GM23248 (cell line): ENCODE measurements around the gene ZNF428. TPM values are rescaled to one million over a fixed set of nuclear protein-coding genes. Genes with fewer than 3 reads are reported as not detected.

Source experiments
- DNase-seq: peaks from one replicate; pipeline ENCODE4 v3.0.0-alpha.2; 2015
- H2AFZ ChIP-seq: fragments of 200-600 bp; sonication (generic); 2 replicates; pipeline ENCODE4 v1.6.1; 2016; ENCODE audit warnings: antibody characterized with exemption
- H3F3A ChIP-seq: fragments of 200-600 bp; sonication (generic); 2 replicates; pipeline ENCODE4 v1.6.1; 2016; ENCODE audit warnings: mild to moderate bottlenecking, antibody characterized with exemption, mixed run types; ENCODE audit not compliant: insufficient read depth
- H3K27ac ChIP-seq: fragments of 200-600 bp; sonication (generic); 2 replicates; pipeline ENCODE4 v1.5.1; 2016; ENCODE audit warnings: mild to moderate bottlenecking
- H3K27me3 ChIP-seq: fragments of 200-600 bp; sonication (generic); replicated peaks from 2 replicates; pipeline ENCODE4 v1.6.1; 2016; ENCODE audit warnings: mild to moderate bottlenecking; ENCODE audit not compliant: insufficient read depth
- H3K36me3 ChIP-seq: fragments of 200-600 bp; sonication (generic); 2 replicates; pipeline ENCODE4 v1.6.1; 2016; ENCODE audit warnings: low read depth, mild to moderate bottlenecking
- H3K4me1 ChIP-seq: fragments of 200-600 bp; sonication (generic); 2 replicates; pipeline ENCODE4 v1.6.1; 2016; ENCODE audit warnings: mild to moderate bottlenecking; ENCODE audit not compliant: insufficient read depth
- H3K4me2 ChIP-seq: fragments of 200-600 bp; sonication (generic); one replicate; pipeline ENCODE4 v1.6.1; 2016; ENCODE audit warnings: mild to moderate bottlenecking; ENCODE audit not compliant: unreplicated experiment
- H3K4me3 ChIP-seq: fragments of 200-600 bp; sonication (generic); 2 replicates; pipeline ENCODE4 v1.5.1; 2016; ENCODE audit warnings: mild to moderate bottlenecking
- H3K79me2 ChIP-seq: fragments of 200-600 bp; sonication (generic); 2 replicates; pipeline ENCODE4 v1.6.1; 2016; ENCODE audit warnings: mild to moderate bottlenecking; ENCODE audit not compliant: insufficient read depth
- H3K9ac ChIP-seq: fragments of 200-600 bp; sonication (generic); 2 replicates; pipeline ENCODE4 v1.6.1; 2016; ENCODE audit warnings: mild to moderate bottlenecking
- H3K9me2 ChIP-seq: fragments of 200-600 bp; sonication (generic); 2 replicates; pipeline ENCODE4 v1.6.1; 2016; ENCODE audit warnings: mixed run types, mild to moderate bottlenecking, moderate library complexity; ENCODE audit not compliant: insufficient read depth
- H3K9me3 ChIP-seq: fragments of 200-600 bp; sonication (generic); one replicate; pipeline ENCODE4 v1.6.1; 2017; ENCODE audit warnings: low read depth
- H4K20me1 ChIP-seq: fragments of 200-600 bp; sonication (generic); 2 replicates; pipeline ENCODE4 v1.6.0; 2016; ENCODE audit not compliant: insufficient read depth
- EZH2 ChIP-seq: fragments of 200-600 bp; sonication (generic); IDR thresholded peaks from 2 replicates; pipeline ENCODE4 v1.6.1; 2018; ENCODE audit warnings: antibody characterized with exemption, mild to moderate bottlenecking; ENCODE audit not compliant: insufficient read depth, poor library complexity, severe bottlenecking
- EZH2phosphoT487 ChIP-seq: fragments of 200-600 bp; sonication (generic); IDR thresholded peaks from 2 replicates; pipeline ENCODE4 v1.6.1; 2018; ENCODE audit warnings: antibody characterized with exemption, moderate library complexity, mild to moderate bottlenecking, low read depth; ENCODE audit not compliant: insufficient read depth
- WGBS, 2 experiments: methylation state at CpG; one replicate each; pipeline ENCODE4 v1.1.6; 2015 to 2017; ENCODE audit warnings: low lambda C conversion rate in 2 of 2, low coverage in 1 of 2; ENCODE audit errors: missing lambda C conversion rate in 2 of 2; 5-methylcytosine and 5-hydroxymethylcytosine counted together
- in situ Hi-C: fragments of 300-500 bp; cut with MboI; formaldehyde crosslinking; loops from 2 replicates; pipeline ENCODE4 v1.15.0; 2020
- polyA plus RNA-seq: library from polyadenylated mRNA; unstranded; fragments of >200 nt; fragmentation: Nextera tagmentation; extraction: Ambion mirVana; gene quantifications from 2 replicates; pipeline ENCODE4 v1.2.1, GENCODE V29; 2016
- total RNA-seq: library from RNA; depleted of rRNA; stranded (reverse); fragments of >200 nt; shearing (Covaris generic); gene quantifications from 2 replicates; pipeline ENCODE4 v1.2.3, GENCODE V29; 2014

ZNF428 gene
- total and polyA plus RNA-seq, 2 experiments from 2014 or later = 29.7 to 36.0 TPM

GRCh38 chr19:43664018-43664417 is 44.6 kb upstream of the ZNF428 start:
- Histone ChIP-seq H4K20me1 (peaks cover 5% of the 10 kb centered on the region; the same call in 1 of the 2 replicates), H3K27me3 (no peaks in the 10 kb centered on the region)
- WGBS, 2 experiments = 97 to 99% methylated on average over 7 of the region's 7 CpGs

DNA sequence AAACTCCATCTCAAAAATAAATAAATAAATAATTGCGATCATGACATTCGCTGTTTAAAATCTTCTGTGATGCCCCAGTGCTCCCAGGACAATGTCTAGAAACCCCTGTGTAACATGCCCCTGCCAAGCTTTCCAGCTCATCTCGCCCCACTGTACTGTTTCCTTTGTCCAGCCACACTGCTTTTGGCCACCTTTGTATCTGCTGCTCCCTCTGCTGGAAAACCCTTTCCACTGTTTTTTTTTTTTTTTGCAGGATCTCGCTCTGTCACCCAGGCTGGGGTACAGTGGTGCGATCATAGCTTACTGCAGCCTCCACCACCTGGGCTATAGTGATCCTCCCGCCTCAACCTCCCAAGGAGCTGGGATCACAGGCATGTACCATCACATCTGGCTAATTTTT is 43.1 kb upstream of the ZNF428 start:
- in situ Hi-C loops = no loop called here
- Histone ChIP-seq H3F3A (peaks cover 21% of the 10 kb centered on the region), H3K27me3 (no peaks in the 10 kb centered on the region), H3K9me2 (no peaks in the 10 kb centered on the region), H3K4me3 (no peak overlapping the region), H2AFZ (no peak overlapping the region), H3K4me1 (no peaks in the 10 kb centered on the region), H3K79me2 (peaks cover 94% of the 10 kb centered on the region), H3K9me3 (no peaks in the 10 kb centered on the region), H3K4me2 (no peak overlapping the region), H3K27ac (no peak overlapping the region), H3K36me3 (peaks cover 68% of the 10 kb centered on the region), H4K20me1 (no peaks in the 10 kb centered on the region), H3K9ac (no peak overlapping the region)
- no peak for TF ChIP-seq EZH2
- no peak for TF ChIP-seq EZH2phosphoT487
- DNase-seq = peak; percentile 49
- WGBS, 2 experiments = 92 to 96% methylated on average over 6 of the region's 6 CpGs

More at GRCh38 chr19:43664018-43664417, 44.6 kb upstream of the ZNF428 start:
- Histone ChIP-seq H3F3A (peaks cover 16% of the 10 kb centered on the region), H3K9me3 (no peaks in the 10 kb centered on the region), H3K9me2 (no peaks in the 10 kb centered on the region), H3K9ac (no peak overlapping the region), H2AFZ (no peak overlapping the region), H3K4me3 (no peak overlapping the region), H3K36me3 (peaks cover 60% of the 10 kb centered on the region), H3K4me2 (no peak overlapping the region), H3K4me1 (peaks cover 5% of the 10 kb centered on the region; the same call in 1 of the 2 replicates), H3K79me2 (peaks cover 90% of the 10 kb centered on the region), H3K27ac (no peak overlapping the region)
- in situ Hi-C loops = no loop called here
- DNase-seq = no peak
- no peak for TF ChIP-seq EZH2
- TF ChIP-seq EZH2phosphoT487 = no peak

DNA sequence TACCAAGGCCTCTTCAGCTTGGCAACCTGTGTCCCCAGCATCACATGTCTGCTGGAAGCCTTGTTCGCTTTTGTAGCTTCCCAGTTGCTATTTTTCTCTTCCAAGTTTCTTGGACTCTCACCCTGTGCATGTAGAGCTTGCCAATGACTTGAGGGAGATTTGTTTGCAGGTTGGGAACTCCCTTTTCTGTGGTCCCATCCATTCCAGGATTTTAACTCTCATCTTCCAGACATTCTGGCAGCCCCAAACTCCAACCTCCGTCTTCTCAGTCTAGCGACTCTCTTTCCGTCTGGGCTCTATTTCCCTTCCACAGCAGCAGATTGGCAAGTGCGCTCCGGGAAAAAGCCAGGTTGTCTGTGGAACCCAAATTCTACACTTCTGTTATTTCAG is 41.5 kb upstream of the ZNF428 start:
- no peak overlapping the region for H3K4me2 ChIP-seq
- no peaks in the 10 kb centered on the region for H3K4me1 ChIP-seq
- no peak overlapping the region for H2AFZ ChIP-seq
- H3K27ac ChIP-seq = no peak overlapping the region
- DNase-seq = no peak
- H3K27me3 ChIP-seq = no peaks in the 10 kb centered on the region
- H4K20me1 ChIP-seq = no peaks in the 10 kb centered on the region
- H3K9me3 ChIP-seq = no peaks in the 10 kb centered on the region
- in situ Hi-C loops = no loop called here
- no peaks in the 10 kb centered on the region for H3K9me2 ChIP-seq
- 99% methylated on average over 6 of the region's 6 CpGs for WGBS, 2 experiments
- H3K4me3 ChIP-seq = no peak overlapping the region
- H3K9ac ChIP-seq = no peak overlapping the region
- H3F3A ChIP-seq = peaks cover 21% of the 10 kb centered on the region
- TF ChIP-seq EZH2 (no peak), EZH2phosphoT487 (no peak)
- peaks cover 83% of the 10 kb centered on the region for H3K79me2 ChIP-seq
- H3K36me3 ChIP-seq = peaks cover 55% of the 10 kb centered on the region

DNA sequence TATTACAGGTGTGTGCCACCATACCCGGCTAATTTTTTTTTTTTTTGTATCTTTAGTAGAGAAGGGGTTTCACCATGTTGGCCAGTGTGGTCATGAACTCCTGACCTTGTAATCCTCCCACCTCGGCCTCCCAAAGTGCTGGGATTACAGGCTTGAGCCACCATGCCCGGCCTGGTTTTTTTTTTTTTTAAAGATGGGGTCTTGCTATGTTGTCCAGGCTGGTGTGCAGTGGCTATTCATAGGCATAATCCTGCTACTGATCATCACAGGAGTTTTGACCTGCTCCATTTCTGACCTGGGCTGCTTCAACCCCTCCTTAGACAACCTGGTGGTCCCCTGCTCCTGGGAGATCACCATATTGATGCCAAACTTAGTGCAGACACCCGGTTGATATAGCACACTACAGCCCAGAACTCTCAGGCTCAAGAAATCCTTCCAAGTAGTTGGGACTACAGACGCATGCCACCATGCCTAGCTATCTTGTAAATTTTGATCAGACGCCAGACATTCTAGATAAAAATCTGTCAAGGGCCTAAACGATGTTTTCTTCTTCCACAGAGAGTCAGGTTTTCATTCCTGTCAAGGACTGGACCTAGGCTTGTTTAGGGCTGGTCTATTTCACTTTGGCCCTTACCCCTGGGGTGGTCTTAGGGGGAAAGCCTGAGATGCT is 41.0 kb upstream of the ZNF428 start:
- H4K20me1 ChIP-seq = no peaks in the 10 kb centered on the region
- H3K36me3 ChIP-seq = peaks cover 55% of the 10 kb centered on the region

More for the DNA sequence above, 41.0 kb upstream of the ZNF428 start:
- H3K4me2 ChIP-seq = no peak overlapping the region
- H2AFZ ChIP-seq = no peak overlapping the region
- TF ChIP-seq EZH2 (no peak), EZH2phosphoT487 (no peak)
- in situ Hi-C loops = no loop called here
- no peak overlapping the region for H3K27ac ChIP-seq
- H3K79me2 ChIP-seq = peaks cover 78% of the 10 kb centered on the region
- H3K9me2 ChIP-seq = no peaks in the 10 kb centered on the region
- H3K9ac ChIP-seq = no peak overlapping the region
- H3F3A ChIP-seq = peaks cover 22% of the 10 kb centered on the region
- 95 to 97% methylated on average over 7 of the region's 7 CpGs for WGBS, 2 experiments
- no peaks in the 10 kb centered on the region for H3K27me3 ChIP-seq
- DNase-seq = no peak
- no peaks in the 10 kb centered on the region for H3K9me3 ChIP-seq
- no peaks in the 10 kb centered on the region for H3K4me1 ChIP-seq
- H3K4me3 ChIP-seq = no peak overlapping the region
